A673 (cell line): ENCODE data around the gene SLC25A19. TPM values are rescaled to one million over a fixed set of nuclear protein-coding genes. Genes with fewer than 3 reads are reported as not detected.

ENCODE experiments used
- BruUV-seq: library from RNA; stranded (reverse); fragments of 400-500 nt; replicated peaks from 2 replicates; lab custom pipeline; 2021; lab: Mats Ljungman, UMichigan
- CTCF ChIA-PET: fragments of 300-600 bp; sonication (Branson Sonifier 250); formaldehyde crosslinking; loops from one replicate; lab custom pipeline; 2022; ENCODE audit warnings: antibody characterized with exemption; lab: Charles Lee
- POLR2A ChIA-PET: fragments of 300-600 bp; sonication (Branson Sonifier 250); formaldehyde crosslinking; loops from one replicate; lab custom pipeline; 2022; ENCODE audit warnings: antibody characterized with exemption; ENCODE audit not compliant: low non-redundant PET; lab: Charles Lee
- DNase-seq: peaks from one replicate; pipeline ENCODE4 v3.0.0-alpha.2; 2015; ENCODE audit warnings: low spot score
- H3K27ac ChIP-seq: fragments of 200-600 bp; sonication (generic); 2 replicates; pipeline ENCODE4 v1.5.1; 2016; ENCODE audit warnings: mixed run types, low read depth, mild to moderate bottlenecking, mixed read lengths, antibody characterized with exemption, low read length; ENCODE audit not compliant: poor library complexity, severe bottlenecking
- H3K27me3 ChIP-seq: fragments of 200-600 bp; sonication (generic); replicated peaks from 2 replicates; pipeline ENCODE4 v1.6.1; 2017; ENCODE audit warnings: mixed run types, low read depth, mild to moderate bottlenecking, mixed read lengths, antibody characterized with exemption, low read length; ENCODE audit not compliant: insufficient read depth, poor library complexity
- H3K36me3 ChIP-seq: fragments of 200-600 bp; sonication (generic); 2 replicates; pipeline ENCODE4 v1.6.1; 2016; ENCODE audit warnings: mixed run types, mild to moderate bottlenecking, mixed read lengths, antibody characterized with exemption, low read length; ENCODE audit not compliant: insufficient read depth, poor library complexity, severe bottlenecking
- H3K4me1 ChIP-seq: fragments of 200-600 bp; sonication (generic); 2 replicates; pipeline ENCODE4 v1.6.1; 2017; ENCODE audit warnings: mixed run types, mild to moderate bottlenecking, mixed read lengths, antibody characterized with exemption, low read length; ENCODE audit not compliant: insufficient read depth, poor library complexity, severe bottlenecking
- H3K4me3 ChIP-seq: fragments of 200-600 bp; sonication (generic); 2 replicates; pipeline ENCODE4 v1.5.1; 2016; ENCODE audit warnings: low read depth, mixed run types, mild to moderate bottlenecking, mixed read lengths, low read length; ENCODE audit not compliant: poor library complexity, severe bottlenecking
- H3K9me3 ChIP-seq: fragments of 200-600 bp; sonication (generic); 2 replicates; pipeline ENCODE4 v1.6.1; 2016; ENCODE audit warnings: mixed run types, low read depth, mild to moderate bottlenecking, mixed read lengths, antibody characterized with exemption, low read length; ENCODE audit not compliant: poor library complexity, severe bottlenecking
- CTCF ChIP-seq: fragments of 300-800, 200-600 bp; sonication (generic); conservative IDR thresholded peaks from 2 replicates; pipeline ENCODE4 v1.5.1; 2017; ENCODE audit warnings: low read depth, mild to moderate bottlenecking, antibody characterized with exemption, low read length, moderate library complexity, mixed read lengths
- EZH2 ChIP-seq: fragments of 200-600 bp; sonication (generic); IDR thresholded peaks from 2 replicates; pipeline ENCODE4 v1.6.1; 2017; ENCODE audit warnings: borderline replicate concordance, low read depth, mild to moderate bottlenecking, mixed read lengths, antibody characterized with exemption, low read length; ENCODE audit not compliant: poor library complexity, severe bottlenecking
- intact Hi-C: fragments of 100-400 bp; cut with micrococcal nuclease; formaldehyde crosslinking; loops from one replicate; pipeline ENCODE4 v1.10.0; 2022; ENCODE audit not compliant: unreplicated experiment
- total RNA-seq: library from RNA; stranded (reverse); gene quantifications from 2 replicates; pipeline ENCODE4 v1.2.3, GENCODE V29; 2021

The SLC25A19 gene
- total RNA-seq, 1 experiment from 2014 or later, result 45.0 TPM

GRCh38 chr17:75227729-75228128 is 61.5 kb downstream of the SLC25A19 start:
- peaks cover 75% of the 10 kb centered on the region for H3K36me3 ChIP-seq
- no peaks in the 10 kb centered on the region for H3K9me3 ChIP-seq
- intact Hi-C loops, result no loop called here

GRCh38 chr17:75225016-75225415 is 64.2 kb downstream of the SLC25A19 start:
- ChIA-PET CTCF (interaction anchor here (0.6 kb wide), 1 partner anchor 1186 kb away, joined by 3 read pairs; no protein-coding TSS in a partner anchor), POLR2A (no interaction called here)
- intact Hi-C loops, result no loop called here
- Histone ChIP-seq H3K27me3 (no peaks in the 10 kb centered on the region), H3K27ac (no peak overlapping the region), H3K4me3 (no peak overlapping the region), H3K4me1 (no peaks in the 10 kb centered on the region), H3K36me3 (peaks cover 64% of the 10 kb centered on the region), H3K9me3 (no peaks in the 10 kb centered on the region)
- no peak for DNase-seq
- no TSS peak for BruUV-seq
- TF ChIP-seq EZH2, result no peak
- no peak for TF ChIP-seq CTCF

More at GRCh38 chr17:75227729-75228128, 61.5 kb downstream of the SLC25A19 start:
- Histone ChIP-seq H3K27me3 (no peaks in the 10 kb centered on the region), H3K27ac (no peak overlapping the region), H3K4me3 (no peak overlapping the region), H3K4me1 (no peaks in the 10 kb centered on the region)
- POLR2A ChIA-PET, result interaction anchor here (0.6 kb wide), 1 partner anchor 354 kb away, joined by 3 read pairs; no protein-coding TSS in a partner anchor
- CTCF ChIA-PET, result no interaction called here
- BruUV-seq, result no TSS peak
- DNase-seq, result no peak
- no peak for TF ChIP-seq CTCF

Other genes starting within 250 kb of the SLC25A19 start
- gene ATP5PD, start 242.5 kb downstream of the SLC25A19 start, total RNA-seq, result 291 and 311 TPM in 2 replicates
- 25.6 and 25.7 TPM in 2 replicates for gene KCTD2, start 242.2 kb downstream of the SLC25A19 start, total RNA-seq
- gene SLC16A5, start 201.5 kb downstream of the SLC25A19 start, total RNA-seq, result 0.80 and 3.1 TPM in 2 replicates
- gene ARMC7, start 179.5 kb downstream of the SLC25A19 start, total RNA-seq, result 11.8 and 12.3 TPM in 2 replicates
- 43.3 and 50.0 TPM in 2 replicates for gene NT5C, start 157.7 kb downstream of the SLC25A19 start, total RNA-seq
- gene JPT1, start 134.9 kb downstream of the SLC25A19 start, total RNA-seq, result 493 and 526 TPM in 2 replicates
- 681 and 703 TPM in 2 replicates for gene SUMO2, start 106.5 kb downstream of the SLC25A19 start, total RNA-seq
- gene NUP85, start 83.8 kb downstream of the SLC25A19 start, total RNA-seq, result 140 and 156 TPM in 2 replicates
- 52.7 and 55.8 TPM in 2 replicates for gene GGA3, start 27.8 kb downstream of the SLC25A19 start, total RNA-seq
- 103 and 105 TPM in 2 replicates for gene MRPS7, start 27.6 kb downstream of the SLC25A19 start, total RNA-seq
- 14.7 and 22.4 TPM in 2 replicates for gene MIF4GD, start 18.2 kb downstream of the SLC25A19 start, total RNA-seq
- 95.2 and 101 TPM in 2 replicates for gene GRB2, start 116.2 kb upstream of the SLC25A19 start, total RNA-seq
- 67.0 and 84.7 TPM in 2 replicates for gene TMEM94, start 167.2 kb upstream of the SLC25A19 start, total RNA-seq
- 32.6 and 32.7 TPM in 2 replicates for gene CASKIN2, start 226.1 kb upstream of the SLC25A19 start, total RNA-seq
- 36.5 and 36.6 TPM in 2 replicates for gene TSEN54, start 227.1 kb upstream of the SLC25A19 start, total RNA-seq
- gene LLGL2, start 236.3 kb upstream of the SLC25A19 start, total RNA-seq, result 10.8 and 14.4 TPM in 2 replicates